HEK293 (cell line): Measurements from ENCODE around the gene MRPL19.

Source experiments
- GLI4 ChIP-seq: fragments of 450-650 bp; formaldehyde crosslinking; IDR thresholded peaks from 2 replicates; pipeline ENCODE4 v1.5.1; 2016; ENCODE audit warnings: missing biosample characterization, missing genetic modification characterization
- GLIS2 ChIP-seq: fragments of 450-650 bp; formaldehyde crosslinking; IDR thresholded peaks from 2 replicates; pipeline ENCODE4 v1.5.1; 2016; ENCODE audit warnings: missing biosample characterization, missing genetic modification characterization
- HOXD13 ChIP-seq: sonication (generic); formaldehyde crosslinking; IDR thresholded peaks from 2 replicates; pipeline ENCODE4 v1.8.0; 2022; ENCODE audit warnings: missing genetic modification reagents, borderline replicate concordance
- ZBTB20 ChIP-seq: fragments of 450-650 bp; formaldehyde crosslinking; IDR thresholded peaks from 2 replicates; pipeline ENCODE4 v1.5.1; 2016; ENCODE audit warnings: missing biosample characterization, missing genetic modification characterization
- ZBTB7A ChIP-seq: fragments of 450-650 bp; formaldehyde crosslinking; IDR thresholded peaks from 2 replicates; pipeline ENCODE4 v1.5.1; 2016; ENCODE audit warnings: low read depth, missing biosample characterization, missing genetic modification characterization
- ZBTB8A ChIP-seq: fragments of 450-650 bp; formaldehyde crosslinking; IDR thresholded peaks from 2 replicates; pipeline ENCODE4 v1.5.1; 2016; ENCODE audit warnings: missing biosample characterization, missing genetic modification characterization
- ZNF133 ChIP-seq: fragments of 450-650 bp; formaldehyde crosslinking; IDR thresholded peaks from 2 replicates; pipeline ENCODE4 v1.5.1; 2016; ENCODE audit warnings: missing biosample characterization, missing genetic modification characterization
- ZNF140 ChIP-seq: fragments of 450-650 bp; formaldehyde crosslinking; IDR thresholded peaks from 2 replicates; pipeline ENCODE4 v1.5.1; 2016; ENCODE audit warnings: missing biosample characterization, missing genetic modification characterization
- ZNF221 ChIP-seq: fragments of 450-650 bp; formaldehyde crosslinking; IDR thresholded peaks from 2 replicates; pipeline ENCODE4 v1.5.1; 2017; ENCODE audit warnings: missing biosample characterization, missing genetic modification characterization, borderline replicate concordance
- ZNF23 ChIP-seq: fragments of 450-650 bp; formaldehyde crosslinking; IDR thresholded peaks from 2 replicates; pipeline ENCODE4 v1.5.1; 2016; ENCODE audit warnings: missing biosample characterization, missing genetic modification characterization, borderline replicate concordance
- ZNF24 ChIP-seq: fragments of 450-650 bp; formaldehyde crosslinking; IDR thresholded peaks from 2 replicates; pipeline ENCODE4 v1.5.1; 2016; ENCODE audit warnings: missing biosample characterization, missing genetic modification characterization
- ZNF530 ChIP-seq: fragments of 450-650 bp; formaldehyde crosslinking; IDR thresholded peaks from 2 replicates; pipeline ENCODE4 v1.5.1; 2016; ENCODE audit warnings: low read depth, missing biosample characterization, missing genetic modification characterization
- ZNF549 ChIP-seq: fragments of 450-650 bp; IDR thresholded peaks from 2 replicates; pipeline ENCODE4 v1.5.1; 2018; ENCODE audit warnings: missing biosample characterization, missing genetic modification characterization, mild to moderate bottlenecking, inconsistent platforms, moderate library complexity
- ZNF555 ChIP-seq: fragments of 450-650 bp; formaldehyde crosslinking; conservative IDR thresholded peaks from 2 replicates; pipeline ENCODE4 v1.5.1; 2017; ENCODE audit warnings: missing biosample characterization, mild to moderate bottlenecking, missing genetic modification characterization, inconsistent platforms
- ZNF621 ChIP-seq: fragments of 450-650 bp; formaldehyde crosslinking; IDR thresholded peaks from 2 replicates; pipeline ENCODE4 v1.5.1; 2017; ENCODE audit warnings: missing biosample characterization, missing genetic modification characterization
- ZNF658 ChIP-seq: fragments of 450-650 bp; formaldehyde crosslinking; IDR thresholded peaks from 2 replicates; pipeline ENCODE4; 2016; ENCODE audit warnings: missing biosample characterization, missing genetic modification characterization
- ZNF768 ChIP-seq: fragments of 450-650 bp; formaldehyde crosslinking; IDR thresholded peaks from 2 replicates; pipeline ENCODE4 v1.5.1; 2018; ENCODE audit warnings: missing biosample characterization, mild to moderate bottlenecking, missing genetic modification characterization
- ZNF785 ChIP-seq: fragments of 450-650 bp; formaldehyde crosslinking; IDR thresholded peaks from 2 replicates; pipeline ENCODE4 v1.5.1; 2016; ENCODE audit warnings: missing biosample characterization, missing genetic modification characterization
- ZNF792 ChIP-seq: fragments of 450-650 bp; formaldehyde crosslinking; IDR thresholded peaks from 2 replicates; pipeline ENCODE4 v1.5.1; 2016; ENCODE audit warnings: missing biosample characterization, missing genetic modification characterization
- ZNF830 ChIP-seq: fragments of 450-650 bp; IDR thresholded peaks from 2 replicates; pipeline ENCODE4 v1.5.0; 2018; ENCODE audit warnings: missing biosample characterization, missing genetic modification characterization, low read depth, mild to moderate bottlenecking, moderate library complexity
- ZNF843 ChIP-seq: fragments of 450-650 bp; formaldehyde crosslinking; IDR thresholded peaks from 2 replicates; pipeline ENCODE4 v1.5.1; 2016; ENCODE audit warnings: missing biosample characterization, missing genetic modification characterization
- ZSCAN23 ChIP-seq: fragments of 450-650 bp; formaldehyde crosslinking; IDR thresholded peaks from 2 replicates; pipeline ENCODE4 v1.5.1; 2016; ENCODE audit warnings: missing biosample characterization, missing genetic modification characterization
- TF ChIP-seq, protein P1 (sequence below): fragments of 450-650 bp; formaldehyde crosslinking; IDR thresholded peaks from 2 replicates; pipeline ENCODE4 v1.5.1; 2016; ENCODE audit warnings: missing biosample characterization, missing genetic modification characterization
- TF ChIP-seq, protein P2 (sequence below): fragments of 450-650 bp; formaldehyde crosslinking; IDR thresholded peaks from 2 replicates; pipeline ENCODE4 v1.5.1; 2016; ENCODE audit warnings: missing biosample characterization, missing genetic modification characterization, low read depth
- TF ChIP-seq, protein P3 (sequence below): fragments of 450-650 bp; formaldehyde crosslinking; IDR thresholded peaks from 2 replicates; pipeline ENCODE4 v1.5.1; 2016; ENCODE audit warnings: missing biosample characterization, missing genetic modification characterization, low read depth
- TF ChIP-seq, protein P4 (sequence below): fragments of 450-650 bp; formaldehyde crosslinking; IDR thresholded peaks from 2 replicates; pipeline ENCODE4 v1.5.1; 2016; ENCODE audit warnings: missing biosample characterization, missing genetic modification characterization
- TF ChIP-seq, protein P5 (sequence below): fragments of 450-650 bp; formaldehyde crosslinking; IDR thresholded peaks from 2 replicates; pipeline ENCODE4 v1.5.0; 2017; ENCODE audit warnings: missing biosample characterization, missing genetic modification characterization, borderline replicate concordance

Gene MRPL19

DNA sequence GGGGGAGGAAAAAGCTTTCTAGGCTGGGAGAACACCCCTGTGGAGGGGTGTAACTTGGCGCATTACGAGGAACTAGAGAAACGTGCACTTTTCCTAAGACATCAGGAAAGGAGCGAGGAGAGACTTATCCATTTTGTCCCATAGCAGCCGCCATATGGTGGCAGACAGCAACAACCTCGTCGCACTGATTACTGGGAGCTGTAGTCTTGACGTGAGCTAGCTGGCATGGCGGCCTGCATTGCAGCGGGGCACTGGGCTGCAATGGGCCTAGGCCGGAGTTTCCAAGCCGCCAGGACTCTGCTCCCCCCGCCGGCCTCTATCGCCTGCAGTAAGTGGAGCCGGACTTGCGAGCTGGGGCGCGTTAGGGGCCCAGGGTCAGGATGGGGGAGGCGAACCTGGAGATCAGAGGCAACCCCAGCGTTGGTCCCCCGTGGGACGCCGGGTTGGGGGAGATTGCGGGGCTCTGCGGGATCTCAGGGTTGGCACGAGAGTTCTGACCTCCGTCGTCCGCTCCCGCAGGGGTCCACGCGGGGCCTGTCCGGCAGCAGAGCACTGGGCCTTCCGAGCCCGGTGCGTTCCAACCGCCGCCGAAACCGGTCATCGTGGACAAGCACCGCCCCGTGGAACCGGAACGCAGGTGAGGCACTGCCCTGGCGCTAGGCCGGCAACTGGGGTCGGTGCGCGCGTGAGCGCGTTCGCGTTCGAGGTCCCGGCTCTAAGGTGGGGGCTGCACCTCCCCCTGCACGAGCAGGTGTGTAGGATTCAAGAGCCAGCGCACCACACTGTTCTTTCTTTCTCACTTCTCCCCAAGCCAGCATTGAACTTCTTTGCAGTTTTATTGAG lies at the start of gene MRPL19 (continued):
- TF ChIP-seq, protein P1, sequence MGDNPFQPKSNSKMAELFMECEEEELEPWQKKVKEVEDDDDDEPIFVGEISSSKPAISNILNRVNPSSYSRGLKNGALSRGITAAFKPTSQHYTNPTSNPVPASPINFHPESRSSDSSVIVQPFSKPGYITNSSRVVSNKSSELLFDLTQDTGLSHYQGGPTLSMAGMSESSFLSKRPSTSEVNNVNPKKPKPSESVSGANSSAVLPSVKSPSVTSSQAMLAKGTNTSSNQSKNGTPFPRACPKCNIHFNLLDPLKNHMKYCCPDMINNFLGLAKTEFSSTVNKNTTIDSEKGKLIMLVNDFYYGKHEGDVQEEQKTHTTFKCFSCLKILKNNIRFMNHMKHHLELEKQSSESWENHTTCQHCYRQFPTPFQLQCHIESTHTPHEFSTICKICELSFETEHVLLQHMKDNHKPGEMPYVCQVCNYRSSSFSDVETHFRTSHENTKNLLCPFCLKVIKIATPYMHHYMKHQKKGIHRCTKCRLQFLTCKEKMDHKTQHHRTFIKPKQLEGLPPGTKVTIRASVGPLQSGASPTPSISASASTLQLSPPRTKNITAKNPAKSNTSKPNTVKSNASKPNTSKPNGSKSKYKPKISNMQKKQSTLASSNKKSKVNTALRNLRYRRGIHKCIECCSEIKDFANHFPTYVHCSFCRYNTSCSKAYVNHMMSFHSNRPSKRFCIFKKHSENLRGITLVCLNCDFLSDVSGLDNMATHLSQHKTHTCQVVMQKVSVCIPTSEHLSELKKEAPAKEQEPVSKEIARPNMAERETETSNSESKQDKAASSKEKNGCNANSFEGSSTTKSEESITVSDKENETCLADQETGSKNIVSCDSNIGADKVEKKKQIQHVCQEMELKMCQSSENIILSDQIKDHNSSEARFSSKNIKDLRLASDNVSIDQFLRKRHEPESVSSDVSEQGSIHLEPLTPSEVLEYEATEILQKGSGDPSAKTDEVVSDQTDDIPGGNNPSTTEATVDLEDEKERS: no peak
- TF ChIP-seq ZNF555 (no peak), ZNF830 (tag by site-specific recombination) (no peak), ZNF843 (tag by site-specific recombination) (no peak), ZNF24 (tag by site-specific recombination) (no peak), ZNF792 (tag by site-specific recombination) (no peak), ZBTB20 (peak; percentile 71), ZNF530 (tag by site-specific recombination) (no peak), ZBTB8A (no peak), ZNF221 (no peak), GLI4 (no peak), ZBTB7A (tag by site-specific recombination) (0 out of 2 replicates have a peak, but pooled peaks have one; percentile 12), ZNF23 (tag by site-specific recombination) (no peak), ZNF140 (tag by site-specific recombination) (no peak), ZNF785 (tag by site-specific recombination) (no peak), ZNF133 (no peak), ZNF658 (no peak), ZNF621 (tag by site-specific recombination) (no peak), HOXD13 (CRISPR knock-in tag) (no peak), ZSCAN23 (tag by site-specific recombination) (0 out of 2 replicates have a peak, but pooled peaks have one; percentile 40), ZNF549 (tag by site-specific recombination) (no peak), GLIS2 (peak; percentile 83), ZNF768 (no peak)
- TF ChIP-seq, protein P2, sequence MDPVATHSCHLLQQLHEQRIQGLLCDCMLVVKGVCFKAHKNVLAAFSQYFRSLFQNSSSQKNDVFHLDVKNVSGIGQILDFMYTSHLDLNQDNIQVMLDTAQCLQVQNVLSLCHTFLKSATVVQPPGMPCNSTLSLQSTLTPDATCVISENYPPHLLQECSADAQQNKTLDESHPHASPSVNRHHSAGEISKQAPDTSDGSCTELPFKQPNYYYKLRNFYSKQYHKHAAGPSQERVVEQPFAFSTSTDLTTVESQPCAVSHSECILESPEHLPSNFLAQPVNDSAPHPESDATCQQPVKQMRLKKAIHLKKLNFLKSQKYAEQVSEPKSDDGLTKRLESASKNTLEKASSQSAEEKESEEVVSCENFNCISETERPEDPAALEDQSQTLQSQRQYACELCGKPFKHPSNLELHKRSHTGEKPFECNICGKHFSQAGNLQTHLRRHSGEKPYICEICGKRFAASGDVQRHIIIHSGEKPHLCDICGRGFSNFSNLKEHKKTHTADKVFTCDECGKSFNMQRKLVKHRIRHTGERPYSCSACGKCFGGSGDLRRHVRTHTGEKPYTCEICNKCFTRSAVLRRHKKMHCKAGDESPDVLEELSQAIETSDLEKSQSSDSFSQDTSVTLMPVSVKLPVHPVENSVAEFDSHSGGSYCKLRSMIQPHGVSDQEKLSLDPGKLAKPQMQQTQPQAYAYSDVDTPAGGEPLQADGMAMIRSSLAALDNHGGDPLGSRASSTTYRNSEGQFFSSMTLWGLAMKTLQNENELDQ (tag by site-specific recombination): no peak
- TF ChIP-seq, protein P3, sequence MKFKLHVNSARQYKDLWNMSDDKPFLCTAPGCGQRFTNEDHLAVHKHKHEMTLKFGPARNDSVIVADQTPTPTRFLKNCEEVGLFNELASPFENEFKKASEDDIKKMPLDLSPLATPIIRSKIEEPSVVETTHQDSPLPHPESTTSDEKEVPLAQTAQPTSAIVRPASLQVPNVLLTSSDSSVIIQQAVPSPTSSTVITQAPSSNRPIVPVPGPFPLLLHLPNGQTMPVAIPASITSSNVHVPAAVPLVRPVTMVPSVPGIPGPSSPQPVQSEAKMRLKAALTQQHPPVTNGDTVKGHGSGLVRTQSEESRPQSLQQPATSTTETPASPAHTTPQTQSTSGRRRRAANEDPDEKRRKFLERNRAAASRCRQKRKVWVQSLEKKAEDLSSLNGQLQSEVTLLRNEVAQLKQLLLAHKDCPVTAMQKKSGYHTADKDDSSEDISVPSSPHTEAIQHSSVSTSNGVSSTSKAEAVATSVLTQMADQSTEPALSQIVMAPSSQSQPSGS: no peak
- TF ChIP-seq, protein P4, sequence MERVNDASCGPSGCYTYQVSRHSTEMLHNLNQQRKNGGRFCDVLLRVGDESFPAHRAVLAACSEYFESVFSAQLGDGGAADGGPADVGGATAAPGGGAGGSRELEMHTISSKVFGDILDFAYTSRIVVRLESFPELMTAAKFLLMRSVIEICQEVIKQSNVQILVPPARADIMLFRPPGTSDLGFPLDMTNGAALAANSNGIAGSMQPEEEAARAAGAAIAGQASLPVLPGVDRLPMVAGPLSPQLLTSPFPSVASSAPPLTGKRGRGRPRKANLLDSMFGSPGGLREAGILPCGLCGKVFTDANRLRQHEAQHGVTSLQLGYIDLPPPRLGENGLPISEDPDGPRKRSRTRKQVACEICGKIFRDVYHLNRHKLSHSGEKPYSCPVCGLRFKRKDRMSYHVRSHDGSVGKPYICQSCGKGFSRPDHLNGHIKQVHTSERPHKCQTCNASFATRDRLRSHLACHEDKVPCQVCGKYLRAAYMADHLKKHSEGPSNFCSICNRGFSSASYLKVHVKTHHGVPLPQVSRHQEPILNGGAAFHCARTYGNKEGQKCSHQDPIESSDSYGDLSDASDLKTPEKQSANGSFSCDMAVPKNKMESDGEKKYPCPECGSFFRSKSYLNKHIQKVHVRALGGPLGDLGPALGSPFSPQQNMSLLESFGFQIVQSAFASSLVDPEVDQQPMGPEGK: 0 out of 2 replicates have a peak, but pooled peaks have one; percentile 48
- TF ChIP-seq, protein P5, sequence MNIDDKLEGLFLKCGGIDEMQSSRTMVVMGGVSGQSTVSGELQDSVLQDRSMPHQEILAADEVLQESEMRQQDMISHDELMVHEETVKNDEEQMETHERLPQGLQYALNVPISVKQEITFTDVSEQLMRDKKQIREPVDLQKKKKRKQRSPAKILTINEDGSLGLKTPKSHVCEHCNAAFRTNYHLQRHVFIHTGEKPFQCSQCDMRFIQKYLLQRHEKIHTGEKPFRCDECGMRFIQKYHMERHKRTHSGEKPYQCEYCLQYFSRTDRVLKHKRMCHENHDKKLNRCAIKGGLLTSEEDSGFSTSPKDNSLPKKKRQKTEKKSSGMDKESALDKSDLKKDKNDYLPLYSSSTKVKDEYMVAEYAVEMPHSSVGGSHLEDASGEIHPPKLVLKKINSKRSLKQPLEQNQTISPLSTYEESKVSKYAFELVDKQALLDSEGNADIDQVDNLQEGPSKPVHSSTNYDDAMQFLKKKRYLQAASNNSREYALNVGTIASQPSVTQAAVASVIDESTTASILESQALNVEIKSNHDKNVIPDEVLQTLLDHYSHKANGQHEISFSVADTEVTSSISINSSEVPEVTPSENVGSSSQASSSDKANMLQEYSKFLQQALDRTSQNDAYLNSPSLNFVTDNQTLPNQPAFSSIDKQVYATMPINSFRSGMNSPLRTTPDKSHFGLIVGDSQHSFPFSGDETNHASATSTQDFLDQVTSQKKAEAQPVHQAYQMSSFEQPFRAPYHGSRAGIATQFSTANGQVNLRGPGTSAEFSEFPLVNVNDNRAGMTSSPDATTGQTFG (tag by site-specific recombination): no peak
